ENCODE data around the gene GPR62. TPM values are rescaled to one million over a fixed set of nuclear protein-coding genes. Genes with fewer than 3 reads are reported as not detected.

GPR62 gene
- total and polyA plus RNA-seq, 9 of the 15 experiments (the other 6 are each of a cell fraction or from before 2014, with no cell fraction given), result not detected

DNA sequence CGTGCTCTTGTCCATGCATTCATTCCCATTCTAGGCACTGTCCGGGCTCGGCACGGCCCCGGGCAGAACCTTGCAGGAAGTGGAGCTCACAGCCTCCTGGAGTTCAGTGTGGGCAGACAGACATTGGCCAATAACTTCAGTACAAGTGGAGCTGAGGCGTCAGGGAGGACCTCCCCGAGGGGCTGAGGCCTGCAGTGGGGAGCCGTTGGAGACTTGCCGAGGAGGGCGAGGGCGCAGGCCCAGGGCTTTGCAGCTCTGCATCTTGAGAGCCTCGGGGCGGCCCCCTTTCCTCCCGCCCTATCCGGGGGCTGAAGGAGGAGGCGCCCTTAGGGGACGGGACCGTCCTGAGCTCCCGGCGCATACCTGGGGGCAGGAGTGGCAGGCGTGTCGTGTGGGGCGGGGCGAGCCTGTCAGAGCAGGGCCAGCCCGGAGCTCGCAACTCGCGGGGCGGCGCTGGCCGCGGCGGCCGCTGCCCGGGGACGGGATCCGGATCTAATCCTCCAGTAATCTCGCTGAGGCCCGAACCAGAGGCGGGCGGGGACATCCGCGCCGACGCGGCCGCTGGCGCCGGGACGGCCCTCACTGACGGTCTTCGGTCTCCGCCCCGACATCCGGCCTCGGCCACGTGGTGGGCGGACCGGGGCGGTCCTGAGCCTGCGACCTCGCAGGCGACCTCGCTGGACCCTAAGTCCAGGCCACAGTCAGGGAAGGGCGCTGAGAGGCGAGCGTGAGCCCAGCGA lies 27.8 kb downstream of the GPR62 start, which contains the start of gene ACY1 (continued):
- no peak for TF ChIP-seq ZNF778 (CRISPR knock-in tag; IDR thresholded peaks at IDR 0.05)
- TF ChIP-seq ZNF165 (CRISPR knock-in tag; IDR thresholded peaks at IDR 0.05; ENCODE audit: borderline replicate concordance), result no peak
- no peak for TF ChIP-seq ZNF347 (CRISPR knock-in tag; IDR thresholded peaks at IDR 0.05; ENCODE audit: low read depth)
- TF ChIP-seq, protein P1, sequence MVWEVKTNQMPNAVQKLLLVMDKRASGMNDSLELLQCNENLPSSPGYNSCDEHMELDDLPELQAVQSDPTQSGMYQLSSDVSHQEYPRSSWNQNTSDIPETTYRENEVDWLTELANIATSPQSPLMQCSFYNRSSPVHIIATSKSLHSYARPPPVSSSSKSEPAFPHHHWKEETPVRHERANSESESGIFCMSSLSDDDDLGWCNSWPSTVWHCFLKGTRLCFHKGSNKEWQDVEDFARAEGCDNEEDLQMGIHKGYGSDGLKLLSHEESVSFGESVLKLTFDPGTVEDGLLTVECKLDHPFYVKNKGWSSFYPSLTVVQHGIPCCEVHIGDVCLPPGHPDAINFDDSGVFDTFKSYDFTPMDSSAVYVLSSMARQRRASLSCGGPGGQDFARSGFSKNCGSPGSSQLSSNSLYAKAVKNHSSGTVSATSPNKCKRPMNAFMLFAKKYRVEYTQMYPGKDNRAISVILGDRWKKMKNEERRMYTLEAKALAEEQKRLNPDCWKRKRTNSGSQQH (CRISPR knock-in tag; IDR thresholded peaks at IDR 0.05), result no peak
- TF ChIP-seq STAT5B (CRISPR knock-in tag; IDR thresholded peaks at IDR 0.05), result no peak
- TF ChIP-seq, protein P2, sequence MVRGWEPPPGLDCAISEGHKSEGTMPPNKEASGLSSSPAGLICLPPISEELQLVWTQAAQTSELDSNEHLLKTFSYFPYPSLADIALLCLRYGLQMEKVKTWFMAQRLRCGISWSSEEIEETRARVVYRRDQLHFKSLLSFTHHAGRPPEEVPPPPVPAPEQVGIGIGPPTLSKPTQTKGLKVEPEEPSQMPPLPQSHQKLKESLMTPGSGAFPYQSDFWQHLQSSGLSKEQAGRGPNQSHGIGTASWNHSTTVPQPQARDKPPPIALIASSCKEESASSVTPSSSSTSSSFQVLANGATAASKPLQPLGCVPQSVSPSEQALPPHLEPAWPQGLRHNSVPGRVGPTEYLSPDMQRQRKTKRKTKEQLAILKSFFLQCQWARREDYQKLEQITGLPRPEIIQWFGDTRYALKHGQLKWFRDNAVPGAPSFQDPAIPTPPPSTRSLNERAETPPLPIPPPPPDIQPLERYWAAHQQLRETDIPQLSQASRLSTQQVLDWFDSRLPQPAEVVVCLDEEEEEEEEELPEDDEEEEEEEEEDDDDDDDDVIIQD (CRISPR knock-in tag; IDR thresholded peaks at IDR 0.05), result no peak
- no peak for TF ChIP-seq TRIM28 (IDR thresholded peaks at IDR 0.05)
- TF ChIP-seq, protein P3, sequence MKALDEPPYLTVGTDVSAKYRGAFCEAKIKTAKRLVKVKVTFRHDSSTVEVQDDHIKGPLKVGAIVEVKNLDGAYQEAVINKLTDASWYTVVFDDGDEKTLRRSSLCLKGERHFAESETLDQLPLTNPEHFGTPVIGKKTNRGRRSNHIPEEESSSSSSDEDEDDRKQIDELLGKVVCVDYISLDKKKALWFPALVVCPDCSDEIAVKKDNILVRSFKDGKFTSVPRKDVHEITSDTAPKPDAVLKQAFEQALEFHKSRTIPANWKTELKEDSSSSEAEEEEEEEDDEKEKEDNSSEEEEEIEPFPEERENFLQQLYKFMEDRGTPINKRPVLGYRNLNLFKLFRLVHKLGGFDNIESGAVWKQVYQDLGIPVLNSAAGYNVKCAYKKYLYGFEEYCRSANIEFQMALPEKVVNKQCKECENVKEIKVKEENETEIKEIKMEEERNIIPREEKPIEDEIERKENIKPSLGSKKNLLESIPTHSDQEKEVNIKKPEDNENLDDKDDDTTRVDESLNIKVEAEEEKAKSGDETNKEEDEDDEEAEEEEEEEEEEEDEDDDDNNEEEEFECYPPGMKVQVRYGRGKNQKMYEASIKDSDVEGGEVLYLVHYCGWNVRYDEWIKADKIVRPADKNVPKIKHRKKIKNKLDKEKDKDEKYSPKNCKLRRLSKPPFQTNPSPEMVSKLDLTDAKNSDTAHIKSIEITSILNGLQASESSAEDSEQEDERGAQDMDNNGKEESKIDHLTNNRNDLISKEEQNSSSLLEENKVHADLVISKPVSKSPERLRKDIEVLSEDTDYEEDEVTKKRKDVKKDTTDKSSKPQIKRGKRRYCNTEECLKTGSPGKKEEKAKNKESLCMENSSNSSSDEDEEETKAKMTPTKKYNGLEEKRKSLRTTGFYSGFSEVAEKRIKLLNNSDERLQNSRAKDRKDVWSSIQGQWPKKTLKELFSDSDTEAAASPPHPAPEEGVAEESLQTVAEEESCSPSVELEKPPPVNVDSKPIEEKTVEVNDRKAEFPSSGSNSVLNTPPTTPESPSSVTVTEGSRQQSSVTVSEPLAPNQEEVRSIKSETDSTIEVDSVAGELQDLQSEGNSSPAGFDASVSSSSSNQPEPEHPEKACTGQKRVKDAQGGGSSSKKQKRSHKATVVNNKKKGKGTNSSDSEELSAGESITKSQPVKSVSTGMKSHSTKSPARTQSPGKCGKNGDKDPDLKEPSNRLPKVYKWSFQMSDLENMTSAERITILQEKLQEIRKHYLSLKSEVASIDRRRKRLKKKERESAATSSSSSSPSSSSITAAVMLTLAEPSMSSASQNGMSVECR (CRISPR knock-in tag; IDR thresholded peaks at IDR 0.05), result peak; percentile 45
- TF ChIP-seq HDGF (IDR thresholded peaks at IDR 0.05), result no peak
- no peak for TF ChIP-seq DACH1 (IDR thresholded peaks at IDR 0.05; ENCODE audit: partially characterized antibody)
- no peak for TF ChIP-seq ZNF507 (tag; conservative IDR thresholded peaks at IDR 0.05)
- TF ChIP-seq ZNF79 (CRISPR knock-in tag; IDR thresholded peaks at IDR 0.05; ENCODE audit: low read depth), result no peak
- peak; percentile 49 for TF ChIP-seq SAP30 (IDR thresholded peaks at IDR 0.05; ENCODE audit: borderline replicate concordance, insufficient read depth, low read depth, low read length, poor library complexity, severe bottlenecking)
- peak; percentile 73 for TF ChIP-seq ETV1 (tag; conservative IDR thresholded peaks at IDR 0.05; ENCODE audit: low read depth)
- 0 out of 2 replicates have a peak, but pooled peaks have one; percentile 59 for TF ChIP-seq TGIF2 (CRISPR knock-in tag; IDR thresholded peaks at IDR 0.05)
- TF ChIP-seq, protein P4, sequence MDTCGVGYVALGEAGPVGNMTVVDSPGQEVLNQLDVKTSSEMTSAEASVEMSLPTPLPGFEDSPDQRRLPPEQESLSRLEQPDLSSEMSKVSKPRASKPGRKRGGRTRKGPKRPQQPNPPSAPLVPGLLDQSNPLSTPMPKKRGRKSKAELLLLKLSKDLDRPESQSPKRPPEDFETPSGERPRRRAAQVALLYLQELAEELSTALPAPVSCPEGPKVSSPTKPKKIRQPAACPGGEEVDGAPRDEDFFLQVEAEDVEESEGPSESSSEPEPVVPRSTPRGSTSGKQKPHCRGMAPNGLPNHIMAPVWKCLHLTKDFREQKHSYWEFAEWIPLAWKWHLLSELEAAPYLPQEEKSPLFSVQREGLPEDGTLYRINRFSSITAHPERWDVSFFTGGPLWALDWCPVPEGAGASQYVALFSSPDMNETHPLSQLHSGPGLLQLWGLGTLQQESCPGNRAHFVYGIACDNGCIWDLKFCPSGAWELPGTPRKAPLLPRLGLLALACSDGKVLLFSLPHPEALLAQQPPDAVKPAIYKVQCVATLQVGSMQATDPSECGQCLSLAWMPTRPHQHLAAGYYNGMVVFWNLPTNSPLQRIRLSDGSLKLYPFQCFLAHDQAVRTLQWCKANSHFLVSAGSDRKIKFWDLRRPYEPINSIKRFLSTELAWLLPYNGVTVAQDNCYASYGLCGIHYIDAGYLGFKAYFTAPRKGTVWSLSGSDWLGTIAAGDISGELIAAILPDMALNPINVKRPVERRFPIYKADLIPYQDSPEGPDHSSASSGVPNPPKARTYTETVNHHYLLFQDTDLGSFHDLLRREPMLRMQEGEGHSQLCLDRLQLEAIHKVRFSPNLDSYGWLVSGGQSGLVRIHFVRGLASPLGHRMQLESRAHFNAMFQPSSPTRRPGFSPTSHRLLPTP (IDR thresholded peaks at IDR 0.05; ENCODE audit: borderline replicate concordance, extremely low read depth, insufficient read length), result no peak

Measured in K562 (cell line).